Hepatocyte (in vitro differentiated cells): Measurements from ENCODE around the gene CNGA3. TPM values are rescaled to one million over a fixed set of nuclear protein-coding genes. Genes with fewer than 3 reads are reported as not detected.

Experiments used
- DNase-seq: peaks from one replicate; pipeline ENCODE4 v3.0.0-alpha.2; 2016; ENCODE audit warnings: low spot score
- H2AFZ ChIP-seq: fragments of 200-600 bp; sonication (generic); 2 replicates; pipeline ENCODE4 v1.6.0; 2016; ENCODE audit warnings: antibody characterized with exemption, mild to moderate bottlenecking
- H3K27ac ChIP-seq: fragments of 200-600 bp; sonication (generic); 2 replicates; pipeline ENCODE4 v1.5.1; 2016; ENCODE audit warnings: mild to moderate bottlenecking
- H3K27me3 ChIP-seq: fragments of 200-600 bp; sonication (generic); 2 replicates; pipeline ENCODE4 v1.6.1; 2016
- H3K36me3 ChIP-seq: fragments of 200-600 bp; sonication (generic); replicated peaks from 2 replicates; pipeline ENCODE4 v1.5.1; 2016; ENCODE audit warnings: low read depth; ENCODE audit not compliant: insufficient read depth
- H3K4me1 ChIP-seq: fragments of 200-600 bp; sonication (generic); 2 replicates; pipeline ENCODE4 v1.5.1; 2016; ENCODE audit warnings: mild to moderate bottlenecking, moderate library complexity; ENCODE audit not compliant: insufficient read depth
- H3K4me2 ChIP-seq: fragments of 200-600 bp; sonication (generic); 2 replicates; pipeline ENCODE4 v1.6.0; 2016
- H3K4me3 ChIP-seq: fragments of 200-600 bp; sonication (generic); 2 replicates; pipeline ENCODE4 v1.5.1; 2016; ENCODE audit warnings: mild to moderate bottlenecking
- H3K79me2 ChIP-seq: fragments of 200-600 bp; sonication (generic); 2 replicates; pipeline ENCODE4 v1.6.0; 2017; ENCODE audit warnings: mild to moderate bottlenecking
- H3K9me2 ChIP-seq: fragments of 200-600 bp; sonication (generic); replicated peaks from 2 replicates; pipeline ENCODE4 v1.6.0; 2017; ENCODE audit warnings: mild to moderate bottlenecking; ENCODE audit not compliant: insufficient read depth
- H3K9me3 ChIP-seq: fragments of 200-600 bp; sonication (generic); 2 replicates; pipeline ENCODE4 v1.5.1; 2016; ENCODE audit warnings: low read depth, mild to moderate bottlenecking
- H4K20me1 ChIP-seq: fragments of 200-600 bp; sonication (generic); 2 replicates; pipeline ENCODE4 v1.6.0; 2016; ENCODE audit warnings: mild to moderate bottlenecking; ENCODE audit not compliant: insufficient read depth, poor library complexity, severe bottlenecking
- CTCF ChIP-seq: fragments of 200-600 bp; sonication (generic); IDR thresholded peaks from 2 replicates; pipeline ENCODE4 v1.5.1; 2016; ENCODE audit warnings: antibody characterized with exemption, mild to moderate bottlenecking; ENCODE audit not compliant: poor library complexity
- EZH2 ChIP-seq: fragments of 200-600 bp; sonication (generic); IDR thresholded peaks from 2 replicates; pipeline ENCODE4 v1.6.1; 2016; ENCODE audit warnings: antibody characterized with exemption, mild to moderate bottlenecking, borderline replicate concordance
- EZH2phosphoT487 ChIP-seq: fragments of 200-600 bp; sonication (generic); IDR thresholded peaks from one replicate; pipeline ENCODE4 v1.6.1; 2018; ENCODE audit warnings: antibody characterized with exemption, mild to moderate bottlenecking, low read depth, moderate library complexity; ENCODE audit not compliant: unreplicated experiment, severe bottlenecking
- WGBS: methylation state at CpG from one replicate; pipeline ENCODE4 v1.1.6; 2016; ENCODE audit warnings: low lambda C conversion rate; ENCODE audit errors: missing lambda C conversion rate; 5-methylcytosine and 5-hydroxymethylcytosine counted together
- polyA plus RNA-seq: library from polyadenylated mRNA; unstranded; fragments of >200 nt; fragmentation: Nextera tagmentation; extraction: Ambion mirVana; gene quantifications from 2 replicates; pipeline ENCODE4 v1.2.1, GENCODE V29; 2016
- total RNA-seq: library from RNA; depleted of rRNA; stranded (reverse); fragments of >200 nt; gene quantifications from 2 replicates; pipeline ENCODE4 v1.2.3, GENCODE V29; 2014

Gene CNGA3
- total and polyA plus RNA-seq, 2 experiments from 2014 or later: 0.13 TPM; not detected in 1

- no peak for TF ChIP-seq EZH2phosphoT487
- TF ChIP-seq CTCF: no peak
- no peak for TF ChIP-seq EZH2
- H3K4me3 ChIP-seq: no peak overlapping the region
- no peaks in the 10 kb centered on the region for H4K20me1 ChIP-seq
These were observed 90.5 kb downstream of the CNGA3 start for GRCh38 chr2:98436734-98437133.

GRCh38 chr2:98438190-98439133, 92.2 kb downstream of the CNGA3 start:
- peaks cover 11% of the 10 kb centered on the region for H3K4me1 ChIP-seq
- TF ChIP-seq EZH2phosphoT487 (no peak), CTCF (no peak), EZH2 (no peak)
- H3K27me3 ChIP-seq: no peaks in the 10 kb centered on the region
- no peaks in the 10 kb centered on the region for H3K9me3 ChIP-seq
- H3K4me3 ChIP-seq: no peak overlapping the region
- H2AFZ ChIP-seq: no peak overlapping the region
- no peak overlapping the region for H3K4me2 ChIP-seq
- no peak for DNase-seq
- no peak overlapping the region for H3K27ac ChIP-seq
- H3K9me2 ChIP-seq: no peaks in the 10 kb centered on the region
- WGBS: 84% methylated on average over 1 of the region's 1 CpG
- no peaks in the 10 kb centered on the region for H3K36me3 ChIP-seq
- H3K79me2 ChIP-seq: no peaks in the 10 kb centered on the region
- no peaks in the 10 kb centered on the region for H4K20me1 ChIP-seq

More at GRCh38 chr2:98436734-98437133, 90.5 kb downstream of the CNGA3 start:
- Histone ChIP-seq H3K79me2 (no peaks in the 10 kb centered on the region), H3K9me3 (no peaks in the 10 kb centered on the region), H3K4me1 (no peaks in the 10 kb centered on the region), H3K27me3 (no peaks in the 10 kb centered on the region), H3K36me3 (no peaks in the 10 kb centered on the region), H3K9me2 (no peaks in the 10 kb centered on the region), H3K4me2 (no peak overlapping the region), H3K27ac (no peak overlapping the region), H2AFZ (no peak overlapping the region)
- no peak for DNase-seq
- 73% methylated on average over 4 of the region's 4 CpGs for WGBS

- Histone ChIP-seq H3K9me2 (no peaks in the 10 kb centered on the region), H3K27ac (no peak overlapping the region), H3K27me3 (no peaks in the 10 kb centered on the region), H4K20me1 (peaks cover 7% of the 10 kb centered on the region), H3K4me2 (no peak overlapping the region), H3K36me3 (no peaks in the 10 kb centered on the region), H2AFZ (no peak overlapping the region), H3K9me3 (no peaks in the 10 kb centered on the region), H3K4me1 (peaks cover 25% of the 10 kb centered on the region), H3K79me2 (peaks cover 18% of the 10 kb centered on the region), H3K4me3 (no peak overlapping the region)
- 65% methylated on average over 7 of the region's 7 CpGs for WGBS
- DNase-seq: no peak
- TF ChIP-seq EZH2 (no peak), EZH2phosphoT487 (no peak), CTCF (no peak)
These were observed 95.6 kb downstream of the CNGA3 start for GRCh38 chr2:98441706-98442450.
